CD4-positive, alpha-beta T cell treated with Interleukin-6 for 4 hours (primary cell): ENCODE data around the gene POLR2H.

ENCODE experiments used
- DNase-seq: peaks from one replicate; pipeline ENCODE4 v3.0.0-alpha.2; 2020; ENCODE audit warnings: mixed read lengths

POLR2H gene

DNA sequence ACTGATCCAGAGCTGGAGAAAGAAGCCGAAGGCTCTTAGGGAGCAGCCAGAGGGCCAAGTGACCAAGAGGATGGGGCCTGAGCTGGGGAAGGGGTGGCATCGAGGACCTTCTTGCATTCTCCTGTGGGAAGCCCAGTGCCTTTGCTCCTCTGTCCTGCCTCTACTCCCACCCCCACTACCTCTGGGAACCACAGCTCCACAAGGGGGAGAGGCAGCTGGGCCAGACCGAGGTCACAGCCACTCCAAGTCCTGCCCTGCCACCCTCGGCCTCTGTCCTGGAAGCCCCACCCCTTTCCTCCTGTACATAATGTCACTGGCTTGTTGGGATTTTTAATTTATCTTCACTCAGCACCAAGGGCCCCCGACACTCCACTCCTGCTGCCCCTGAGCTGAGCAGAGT, 27.9 kb downstream of the POLR2H start:
- no peak for DNase-seq

GRCh38 chr3:184389935-184390528, 28.5 kb downstream of the POLR2H start:
- no peak for DNase-seq

DNA sequence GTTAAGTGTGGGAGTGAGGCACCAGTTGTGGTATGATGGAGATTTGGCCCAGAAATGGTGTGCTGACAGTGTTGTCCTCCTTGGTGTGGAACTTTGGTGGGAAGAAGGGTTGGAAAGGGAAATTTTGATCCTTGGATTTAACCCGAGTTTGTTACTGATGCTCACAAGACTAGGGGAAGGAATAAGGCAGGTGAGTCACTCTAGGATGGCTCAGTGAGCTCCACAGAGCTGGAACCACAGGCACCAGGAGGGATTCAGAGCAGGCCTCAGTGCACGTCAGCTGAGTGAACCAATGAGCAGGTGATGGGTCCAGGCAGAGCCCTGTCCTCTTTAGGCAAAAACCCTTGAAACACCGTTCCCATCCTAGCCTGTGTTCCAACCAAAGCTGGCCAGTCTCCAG, 29.8 kb downstream of the POLR2H start:
- DNase-seq, result no peak

- no peak for DNase-seq
Measured at GRCh38 chr3:184395320-184395660, 33.8 kb downstream of the POLR2H start.

DNA sequence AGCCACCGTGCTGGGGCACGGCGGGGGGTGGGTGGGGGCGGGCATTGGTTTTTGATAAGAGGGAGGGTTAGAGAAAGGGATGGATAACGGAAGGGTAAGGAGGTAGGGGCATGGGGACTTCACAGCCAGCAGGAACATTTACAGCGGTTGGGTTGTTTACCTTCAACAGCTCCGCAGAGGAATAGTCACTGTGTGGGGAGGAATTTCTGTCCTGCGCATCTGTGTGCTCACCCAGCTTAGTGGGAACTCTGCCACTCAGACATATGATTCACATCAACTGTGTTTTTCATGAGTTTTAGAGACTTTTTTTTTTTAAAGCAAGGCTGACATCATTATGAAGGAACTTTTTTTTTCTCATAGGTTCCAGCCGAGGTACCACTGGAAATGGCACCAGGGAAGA, 37.9 kb downstream of the POLR2H start:
- no peak for DNase-seq

- no peak for DNase-seq
Measured at GRCh38 chr3:184405075-184406030, 43.8 kb downstream of the POLR2H start.

- no peak for DNase-seq
Measured at GRCh38 chr3:184409331-184409926, 47.9 kb downstream of the POLR2H start.

DNA sequence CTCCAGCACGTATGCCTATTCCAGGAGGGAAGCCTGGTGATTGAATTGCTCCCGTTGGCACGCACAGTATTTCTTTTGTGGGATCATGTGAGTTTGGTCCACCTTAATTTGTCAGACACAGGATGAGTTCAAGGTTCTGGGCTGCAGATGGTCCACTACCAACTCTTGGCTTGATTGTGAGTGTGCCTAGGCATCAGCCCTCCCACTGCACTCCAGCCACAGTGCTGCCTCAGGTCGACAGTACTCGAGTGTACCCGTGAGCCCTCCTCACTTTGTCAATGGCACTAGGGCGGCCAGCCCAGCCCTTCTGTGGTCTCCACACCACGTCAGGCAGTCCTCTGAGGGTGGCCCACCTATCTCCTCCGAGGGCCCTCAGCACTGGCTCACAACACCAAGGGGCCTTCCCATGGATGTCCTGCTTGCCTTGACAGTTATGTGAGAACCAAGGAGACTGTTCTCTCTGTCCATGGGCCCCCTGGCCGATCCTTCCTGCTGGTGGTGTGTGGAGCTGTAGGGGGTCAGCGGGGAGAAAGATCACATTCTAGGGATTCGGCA, 48.5 kb downstream of the POLR2H start:
- DNase-seq, result no peak

GRCh38 chr3:184414418-184415202, 53.1 kb downstream of the POLR2H start:
- no peak for DNase-seq

- DNase-seq, result no peak
Measured at GRCh38 chr3:184415203-184415490, 53.6 kb downstream of the POLR2H start.

GRCh38 chr3:184417619-184418327, 56.3 kb downstream of the POLR2H start:
- DNase-seq, result peak; percentile 78
